Measurements from ENCODE around the gene SCG2.

Gene SCG2

GRCh38 chr2:223548194-223548593, 54.0 kb downstream of the SCG2 start:
- Histone ChIP-seq H3K27ac (ENCODE audit: extremely low read depth, low read depth, low read length) (no peak overlapping the region), H3K9me3 (ENCODE audit: control insufficient read depth, insufficient read depth, low read depth, low read length) (no peaks in the 10 kb centered on the region), H3K4me3 (ENCODE audit: low read depth, low read length) (no peak overlapping the region), H3K36me3 (ENCODE audit: control insufficient read depth in 2 of 2, insufficient read depth in 1 of 2, low read length in 2 of 2) (no peaks in the 10 kb centered on the region), H3K4me1 (ENCODE audit: control insufficient read depth, insufficient read depth, low read length) (peaks cover 10% of the 10 kb centered on the region)
- TF ChIP-seq SCRT2 (tag by site-specific recombination; IDR thresholded peaks at IDR 0.05) (no peak), TSHZ1 (tag by site-specific recombination; IDR thresholded peaks at IDR 0.05; ENCODE audit: borderline replicate concordance) (no peak), KLF7 (tag by site-specific recombination; IDR thresholded peaks at IDR 0.05; ENCODE audit: borderline replicate concordance) (no peak), ZNF132 (tag by site-specific recombination; IDR thresholded peaks at IDR 0.05; ENCODE audit: borderline replicate concordance) (no peak), ZNF335 (tag by site-specific recombination; conservative IDR thresholded peaks at IDR 0.05) (no peak), ZNF248 (tag by site-specific recombination; IDR thresholded peaks at IDR 0.05) (no peak), ZNF416 (tag by site-specific recombination; IDR thresholded peaks at IDR 0.05) (no peak), PRDM2 (tag by site-specific recombination; IDR thresholded peaks at IDR 0.05; ENCODE audit: borderline replicate concordance) (no peak), SETDB1 (IDR thresholded peaks at IDR 0.05; ENCODE audit: insufficient read length, low read length) (no peak), ZNF529 (tag by site-specific recombination; IDR thresholded peaks at IDR 0.05; ENCODE audit: insufficient replicate concordance) (no peak)
- CTCF ChIA-PET = interaction anchor here (0.9 kb wide), 1 partner anchor 11 kb away, joined by 5 read pairs; no protein-coding TSS in a partner anchor
- POLR2A ChIA-PET = interaction anchor here (1.1 kb wide), 1 partner anchor 21 kb away, joined by 3 read pairs; no protein-coding TSS in a partner anchor

Data from HEK293 (cell line).